ENCODE results near the gene DOK7.
"Not testable (repeated sequence)": the region's sequence is repeated elsewhere in the genome, so short reads cannot be mapped to it uniquely, and the experiment has no call there.

Gene DOK7

GRCh38 chr4:3458371-3458770, 4.7 kb upstream of the DOK7 start:
- Histone ChIP-seq H3K9ac (ENCODE audit: low read depth, low read length, poor library complexity) (no peak overlapping the region), H3K9me3 (replicated peaks in 1 of 2; ENCODE audit: control insufficient read depth in 2 of 2, insufficient read depth in 1 of 2, low read depth in 1 of 2, low read length in 2 of 2) (peaks cover 5 to 11% of the 10 kb centered on the region in 2 donors), H2BK12ac (ENCODE audit: low read length) (no peak overlapping the region), H3K4ac (ENCODE audit: low read length) (no peak overlapping the region), H3K79me1 (ENCODE audit: low read depth, low read length) (no peaks in the 10 kb centered on the region), H3K14ac (ENCODE audit: low read length) (no peak overlapping the region), H4K91ac (ENCODE audit: low read depth, low read length, poor library complexity) (no peak overlapping the region), H2BK120ac (ENCODE audit: low read depth, low read length) (no peak overlapping the region), H2AFZ (ENCODE audit: low read length) (no peak overlapping the region), H3K27ac (replicated peaks; ENCODE audit: low read length) (no peak overlapping the region), H4K8ac (ENCODE audit: low read depth, low read length) (no peak overlapping the region), H3K36me3 (replicated peaks in 1 of 2; ENCODE audit: control insufficient read depth in 2 of 2, insufficient read depth in 2 of 2, low read length in 2 of 2) (no peaks in the 10 kb centered on the region), H3K4me3 (ENCODE audit: low read length in 2 of 2) (no peak overlapping the region), H2AK5ac (ENCODE audit: low read depth, low read length) (no peak overlapping the region), H3K23ac (ENCODE audit: low read depth, low read length, poor library complexity) (no peak overlapping the region), H3K27me3 (ENCODE audit: control insufficient read depth in 3 of 3, insufficient read depth in 3 of 3, low read depth in 1 of 3, low read length in 3 of 3) (peaks cover 0 to 34% (median 4%) of the 10 kb centered on the region in 3 experiments), H2BK15ac (ENCODE audit: low read length) (no peak overlapping the region), H2BK5ac (ENCODE audit: low read length) (no peak overlapping the region), H3K4me1 (ENCODE audit: control insufficient read depth in 2 of 2, insufficient read depth in 1 of 2, low read depth in 1 of 2, low read length in 2 of 2) (peaks cover 7 to 10% of the 10 kb centered on the region in 2 donors), H3K4me2 (ENCODE audit: insufficient read depth, low read length, poor library complexity, severe bottlenecking) (no peak overlapping the region), H3K18ac (ENCODE audit: low read length) (no peak overlapping the region)
- no CpG with 5 or more reads among the region's 6 CpGs for WGBS, 2 donors (ENCODE audit: extremely low coverage in 2 of 2, insufficient read length in 2 of 2, insufficient replicate concordance in 1 of 2)
- no peak for DNase-seq (ENCODE audit: low spot score)

GRCh38 chr4:3459156-3459555, 4.0 kb upstream of the DOK7 start:
- not testable (repeated sequence) for H3K4me2 ChIP-seq (ENCODE audit: insufficient read depth, low read length, poor library complexity, severe bottlenecking); H3K36me3 ChIP-seq (replicated peaks in 1 of 2; ENCODE audit: control insufficient read depth in 2 of 2, insufficient read depth in 2 of 2, low read length in 2 of 2); H3K9ac ChIP-seq (ENCODE audit: low read depth, low read length, poor library complexity); H3K14ac ChIP-seq (ENCODE audit: low read length); H3K18ac ChIP-seq (ENCODE audit: low read length); H2AK5ac ChIP-seq (ENCODE audit: low read depth, low read length); H2BK120ac ChIP-seq (ENCODE audit: low read depth, low read length); H3K23ac ChIP-seq (ENCODE audit: low read depth, low read length, poor library complexity); H3K4ac ChIP-seq (ENCODE audit: low read length); H4K8ac ChIP-seq (ENCODE audit: low read depth, low read length); H4K91ac ChIP-seq (ENCODE audit: low read depth, low read length, poor library complexity); H2BK5ac ChIP-seq (ENCODE audit: low read length); H2AFZ ChIP-seq (ENCODE audit: low read length); H3K4me3 ChIP-seq (ENCODE audit: low read length in 2 of 2); H2BK12ac ChIP-seq (ENCODE audit: low read length); H2BK15ac ChIP-seq (ENCODE audit: low read length); DNase-seq (ENCODE audit: low spot score); H3K79me1 ChIP-seq (ENCODE audit: low read depth, low read length); H3K27ac ChIP-seq (replicated peaks; ENCODE audit: low read length)
- peaks cover 0 to 40% (median 12%) of the 10 kb centered on the region in 3 experiments for H3K27me3 ChIP-seq (ENCODE audit: control insufficient read depth in 3 of 3, insufficient read depth in 3 of 3, low read depth in 1 of 3, low read length in 3 of 3)
- no CpG with 5 or more reads among the region's 5 CpGs for WGBS, 2 donors (ENCODE audit: extremely low coverage in 2 of 2, insufficient read length in 2 of 2, insufficient replicate concordance in 1 of 2)
- peaks cover 7 to 15% of the 10 kb centered on the region in 2 donors for H3K4me1 ChIP-seq (ENCODE audit: control insufficient read depth in 2 of 2, insufficient read depth in 1 of 2, low read depth in 1 of 2, low read length in 2 of 2)
- H3K9me3 ChIP-seq (replicated peaks in 1 of 2; ENCODE audit: control insufficient read depth in 2 of 2, insufficient read depth in 1 of 2, low read depth in 1 of 2, low read length in 2 of 2): peaks cover 2 to 11% of the 10 kb centered on the region in 2 donors

- Histone ChIP-seq H2BK12ac (ENCODE audit: low read length) (no peak overlapping the region), H2AK5ac (ENCODE audit: low read depth, low read length) (peak overlapping the region; percentile 5), H3K36me3 (replicated peaks in 1 of 2; ENCODE audit: control insufficient read depth in 2 of 2, insufficient read depth in 2 of 2, low read length in 2 of 2) (no peaks in the 10 kb centered on the region), H3K9ac (ENCODE audit: low read depth, low read length, poor library complexity) (no peak overlapping the region), H3K27ac (replicated peaks; ENCODE audit: low read length) (no peak overlapping the region), H3K79me1 (ENCODE audit: low read depth, low read length) (no peaks in the 10 kb centered on the region), H4K8ac (ENCODE audit: low read depth, low read length) (no peak overlapping the region), H2BK120ac (ENCODE audit: low read depth, low read length) (no peak overlapping the region), H4K91ac (ENCODE audit: low read depth, low read length, poor library complexity) (no peak overlapping the region), H3K4me1 (ENCODE audit: control insufficient read depth in 2 of 2, insufficient read depth in 1 of 2, low read depth in 1 of 2, low read length in 2 of 2) (peaks cover 7 to 29% of the 10 kb centered on the region in 2 donors), H3K4me2 (ENCODE audit: insufficient read depth, low read length, poor library complexity, severe bottlenecking) (no peak overlapping the region), H3K23ac (ENCODE audit: low read depth, low read length, poor library complexity) (no peak overlapping the region), H3K4ac (ENCODE audit: low read length) (no peak overlapping the region), H3K4me3 (ENCODE audit: low read length in 2 of 2) (no peak overlapping the region), H3K9me3 (replicated peaks in 1 of 2; ENCODE audit: control insufficient read depth in 2 of 2, insufficient read depth in 1 of 2, low read depth in 1 of 2, low read length in 2 of 2) (peaks cover 2 to 11% of the 10 kb centered on the region in 2 donors), H3K27me3 (ENCODE audit: control insufficient read depth in 3 of 3, insufficient read depth in 3 of 3, low read depth in 1 of 3, low read length in 3 of 3) (peaks cover 0 to 56% (median 14%) of the 10 kb centered on the region in 3 experiments), H3K18ac (ENCODE audit: low read length) (peak overlapping the region; percentile 32), H2AFZ (ENCODE audit: low read length) (no peak overlapping the region), H2BK15ac (ENCODE audit: low read length) (no peak overlapping the region), H2BK5ac (ENCODE audit: low read length) (no peak overlapping the region), H3K14ac (ENCODE audit: low read length) (no peak overlapping the region)
- DNase-seq (ENCODE audit: low spot score): no peak
- no CpG with 5 or more reads among the region's 5 CpGs for WGBS, 2 donors (ENCODE audit: extremely low coverage in 2 of 2, insufficient read length in 2 of 2, insufficient replicate concordance in 1 of 2)
Observed at GRCh38 chr4:3460926-3461325, 2.2 kb upstream of the DOK7 start.

- WGBS, 2 donors (ENCODE audit: extremely low coverage in 2 of 2, insufficient read length in 2 of 2, insufficient replicate concordance in 1 of 2): no CpG with 5 or more reads among the region's 25 CpGs
- Histone ChIP-seq H4K91ac (ENCODE audit: low read depth, low read length, poor library complexity) (no peak overlapping the region), H3K9me3 (replicated peaks in 1 of 2; ENCODE audit: control insufficient read depth in 2 of 2, insufficient read depth in 1 of 2, low read depth in 1 of 2, low read length in 2 of 2) (peaks cover 2 to 11% of the 10 kb centered on the region in 2 donors), H4K8ac (ENCODE audit: low read depth, low read length) (no peak overlapping the region), H3K27me3 (ENCODE audit: control insufficient read depth in 3 of 3, insufficient read depth in 3 of 3, low read depth in 1 of 3, low read length in 3 of 3) (peaks cover 0 to 56% (median 14%) of the 10 kb centered on the region in 3 experiments), H3K23ac (ENCODE audit: low read depth, low read length, poor library complexity) (no peak overlapping the region), H2BK15ac (ENCODE audit: low read length) (peak overlapping the region; percentile 85), H2BK120ac (ENCODE audit: low read depth, low read length) (peak overlapping the region; percentile 41), H2BK12ac (ENCODE audit: low read length) (peak overlapping the region; percentile 90), H2AK5ac (ENCODE audit: low read depth, low read length) (peak overlapping the region; percentile 70), H3K14ac (ENCODE audit: low read length) (peak overlapping the region; percentile 94), H3K4me3 (ENCODE audit: low read length in 2 of 2) (no peak overlapping the region), H3K18ac (ENCODE audit: low read length) (peak overlapping the region; percentile 57), H3K79me1 (ENCODE audit: low read depth, low read length) (no peaks in the 10 kb centered on the region), H2AFZ (ENCODE audit: low read length) (no peak overlapping the region), H3K4me1 (ENCODE audit: control insufficient read depth in 2 of 2, insufficient read depth in 1 of 2, low read depth in 1 of 2, low read length in 2 of 2) (peaks cover 7 to 33% of the 10 kb centered on the region in 2 donors), H3K9ac (ENCODE audit: low read depth, low read length, poor library complexity) (no peak overlapping the region), H3K27ac (replicated peaks; ENCODE audit: low read length) (no peak overlapping the region), H3K4ac (ENCODE audit: low read length) (no peak overlapping the region), H3K4me2 (ENCODE audit: insufficient read depth, low read length, poor library complexity, severe bottlenecking) (no peak overlapping the region), H3K36me3 (replicated peaks in 1 of 2; ENCODE audit: control insufficient read depth in 2 of 2, insufficient read depth in 2 of 2, low read length in 2 of 2) (no peaks in the 10 kb centered on the region), H2BK5ac (ENCODE audit: low read length) (no peak overlapping the region)
- DNase-seq (ENCODE audit: low spot score): no peak
Observed at GRCh38 chr4:3461515-3462291, 1.4 kb upstream of the DOK7 start.
